Measurements from ENCODE around the gene RPL37A.

RPL37A gene

GRCh38 chr2:216498379-216499352, at the start of gene RPL37A:
Gene RPL37A, plus strand, starts transcription at chr2:216498844. Its CDS starts 31 bp downstream, at chr2:216498875.
- DNase-seq (ENCODE audit: low read depth in 2 of 2, low spot score in 1 of 2): peak; percentile 69 to 78

GRCh38 chr2:216450346-216450745, 48.3 kb upstream of the RPL37A start:
- no peak for DNase-seq (ENCODE audit: low read depth in 2 of 2, low spot score in 1 of 2)

GRCh38 chr2:216450784-216451183, 47.9 kb upstream of the RPL37A start:
- DNase-seq (ENCODE audit: low read depth in 2 of 2, low spot score in 1 of 2): no peak

- DNase-seq (ENCODE audit: low read depth in 2 of 2, low spot score in 1 of 2): no peak
Measured at GRCh38 chr2:216453955-216454614, 44.6 kb upstream of the RPL37A start.

- no peak for DNase-seq (ENCODE audit: low read depth in 2 of 2, low spot score in 1 of 2)
Measured at GRCh38 chr2:216463148-216463547, 35.5 kb upstream of the RPL37A start.

- no peak for DNase-seq (ENCODE audit: low read depth in 2 of 2, low spot score in 1 of 2)
Measured at GRCh38 chr2:216464104-216464720, 34.4 kb upstream of the RPL37A start.

GRCh38 chr2:216465579-216466195, 33.0 kb upstream of the RPL37A start:
- DNase-seq (ENCODE audit: low read depth in 2 of 2, low spot score in 1 of 2): no peak

- DNase-seq (ENCODE audit: low read depth in 2 of 2, low spot score in 1 of 2): no peak
Measured at GRCh38 chr2:216467845-216468244, 30.8 kb upstream of the RPL37A start.

- DNase-seq (ENCODE audit: low read depth in 2 of 2, low spot score in 1 of 2): no peak
Measured at GRCh38 chr2:216469661-216470060, 29.0 kb upstream of the RPL37A start.

- DNase-seq (ENCODE audit: low read depth in 2 of 2, low spot score in 1 of 2): no peak
Measured at GRCh38 chr2:216473187-216473586, 25.5 kb upstream of the RPL37A start.

GRCh38 chr2:216474925-216475670, 23.5 kb upstream of the RPL37A start:
- DNase-seq (ENCODE audit: low read depth in 2 of 2, low spot score in 1 of 2): no peak

- no peak for DNase-seq (ENCODE audit: low read depth in 2 of 2, low spot score in 1 of 2)
Measured at GRCh38 chr2:216475767-216476166, 22.9 kb upstream of the RPL37A start.

- no peak for DNase-seq (ENCODE audit: low read depth in 2 of 2, low spot score in 1 of 2)
Measured at GRCh38 chr2:216477283-216478035, 21.2 kb upstream of the RPL37A start.

- no peak for DNase-seq (ENCODE audit: low read depth in 2 of 2, low spot score in 1 of 2)
Measured at GRCh38 chr2:216478151-216478550, 20.5 kb upstream of the RPL37A start.

- DNase-seq (ENCODE audit: low read depth in 2 of 2, low spot score in 1 of 2): no peak
Measured at GRCh38 chr2:216478791-216479190, 19.9 kb upstream of the RPL37A start.

- no peak for DNase-seq (ENCODE audit: low read depth in 2 of 2, low spot score in 1 of 2)
Measured at GRCh38 chr2:216480221-216480620, 18.4 kb upstream of the RPL37A start.

GRCh38 chr2:216482640-216483039, 16.0 kb upstream of the RPL37A start:
- no peak for DNase-seq (ENCODE audit: low read depth in 2 of 2, low spot score in 1 of 2)

GRCh38 chr2:216485237-216485636, 13.4 kb upstream of the RPL37A start:
- no peak for DNase-seq (ENCODE audit: low read depth in 2 of 2, low spot score in 1 of 2)

- no peak for DNase-seq (ENCODE audit: low read depth in 2 of 2, low spot score in 1 of 2)
Measured at GRCh38 chr2:216485745-216486144, 12.9 kb upstream of the RPL37A start.

- DNase-seq (ENCODE audit: low read depth in 2 of 2, low spot score in 1 of 2): no peak
Measured at GRCh38 chr2:216486271-216486670, 12.4 kb upstream of the RPL37A start.
